OCI-LY7 (cell line): ENCODE data around the gene EPB41L4B. TPM values are rescaled to one million over a fixed set of nuclear protein-coding genes. Genes with fewer than 3 reads are reported as not detected.

Source experiments
- BruUV-seq: library from RNA; stranded (reverse); fragments of 400-500 nt; replicated peaks from 2 replicates; lab custom pipeline; 2021; lab: Mats Ljungman, UMichigan
- CTCF ChIA-PET: fragments of 300-600 bp; sonication (Branson Sonifier 250); formaldehyde crosslinking; loops from one replicate; lab custom pipeline; 2022; ENCODE audit warnings: antibody characterized with exemption; ENCODE audit not compliant: unreplicated experiment; lab: Charles Lee
- POLR2A ChIA-PET: fragments of 300-600 bp; sonication (Branson Sonifier 250); formaldehyde crosslinking; loops from one replicate; lab custom pipeline; 2022; ENCODE audit warnings: antibody characterized with exemption; lab: Charles Lee
- DNase-seq: peaks from one replicate; pipeline ENCODE4 v3.0.0-alpha.2; 2015; ENCODE audit warnings: low spot score
- H2AFZ ChIP-seq: fragments of 200-600 bp; sonication (generic), shearing (Covaris generic); 2 replicates; pipeline ENCODE4 v1.6.1; 2014; ENCODE audit warnings: mild to moderate bottlenecking, antibody characterized with exemption, low read length, moderate library complexity
- H3K27ac ChIP-seq: fragments of 200-600 bp; sonication (generic); 2 replicates; pipeline ENCODE4 v1.5.1; 2014; ENCODE audit warnings: mixed run types, low read depth, mild to moderate bottlenecking, moderate library complexity, low read length, inconsistent platforms; ENCODE audit not compliant: poor library complexity, severe bottlenecking
- H3K36me3 ChIP-seq: fragments of 200-600 bp; sonication (generic); 2 replicates; pipeline ENCODE4 v1.6.1; 2014; ENCODE audit warnings: mild to moderate bottlenecking, antibody characterized with exemption, low read length, moderate library complexity, mixed read lengths; ENCODE audit not compliant: insufficient read depth
- H3K4me1 ChIP-seq: fragments of 200-600 bp; sonication (generic); 2 replicates; pipeline ENCODE4 v1.5.1; 2014; ENCODE audit warnings: mild to moderate bottlenecking, low read length; ENCODE audit not compliant: insufficient read depth, poor library complexity, severe bottlenecking
- H3K4me2 ChIP-seq: fragments of 200-600 bp; sonication (generic); 2 replicates; pipeline ENCODE4 v1.6.1; 2014; ENCODE audit warnings: mild to moderate bottlenecking, low read length
- H3K4me3 ChIP-seq: fragments of 200-600 bp; sonication (generic); 2 replicates; pipeline ENCODE4 v1.5.1; 2014; ENCODE audit warnings: mild to moderate bottlenecking, low read depth, low read length; ENCODE audit not compliant: poor library complexity, severe bottlenecking
- H3K79me2 ChIP-seq: fragments of 200-600 bp; sonication (generic); 2 replicates; pipeline ENCODE4 v1.6.1; 2016; ENCODE audit warnings: low read depth, mild to moderate bottlenecking, low read length, moderate library complexity, mixed read lengths; ENCODE audit not compliant: insufficient read depth
- H3K9me2 ChIP-seq: fragments of 200-600 bp; sonication (generic); 2 replicates; pipeline ENCODE4 v1.6.1; 2016; ENCODE audit warnings: mild to moderate bottlenecking, low read length, mixed read lengths; ENCODE audit not compliant: insufficient read depth
- H3K9me3 ChIP-seq: fragments of 200-600 bp; sonication (generic); 2 replicates; pipeline ENCODE4 v1.6.1; 2014; ENCODE audit warnings: mild to moderate bottlenecking, mixed run types, low read length, mixed read lengths
- H4K20me1 ChIP-seq: fragments of 200-600 bp; sonication (generic); 2 replicates; pipeline ENCODE4 v1.6.1; 2014; ENCODE audit warnings: mild to moderate bottlenecking, antibody characterized with exemption, low read length, moderate library complexity, mixed read lengths; ENCODE audit not compliant: insufficient read depth
- EZH2phosphoT487 ChIP-seq: fragments of 200-600 bp; sonication (generic); IDR thresholded peaks from 2 replicates; pipeline ENCODE4 v1.6.1; 2018; ENCODE audit warnings: low read depth, borderline replicate concordance, mild to moderate bottlenecking, mixed run types, antibody characterized with exemption, low read length, moderate library complexity, mixed read lengths
- intact Hi-C: fragments of 100-400 bp; cut with micrococcal nuclease; formaldehyde crosslinking; loops from one replicate; pipeline ENCODE4 v1.10.0; 2022; ENCODE audit not compliant: unreplicated experiment
- total RNA-seq, 2 experiments: library from RNA; depleted of rRNA in 1 of 2; stranded (reverse); fragments of >200 nt in 1 of 2; shearing (Covaris generic) in 1 of 2; gene quantifications; 2 replicates each; pipeline ENCODE4 v1.2.3, GENCODE V29; 2014 to 2022
- TF ChIP-seq, protein P1 (sequence below): fragments of 200-600 bp; sonication (generic); conservative IDR thresholded peaks from 2 replicates; pipeline ENCODE4 v1.5.1; 2014; ENCODE audit warnings: mild to moderate bottlenecking, antibody characterized with exemption, low read length, moderate library complexity, mixed read lengths

The EPB41L4B gene
- total RNA-seq, 2 experiments from 2014 or later = 0.29 TPM; not detected in 1

DNA sequence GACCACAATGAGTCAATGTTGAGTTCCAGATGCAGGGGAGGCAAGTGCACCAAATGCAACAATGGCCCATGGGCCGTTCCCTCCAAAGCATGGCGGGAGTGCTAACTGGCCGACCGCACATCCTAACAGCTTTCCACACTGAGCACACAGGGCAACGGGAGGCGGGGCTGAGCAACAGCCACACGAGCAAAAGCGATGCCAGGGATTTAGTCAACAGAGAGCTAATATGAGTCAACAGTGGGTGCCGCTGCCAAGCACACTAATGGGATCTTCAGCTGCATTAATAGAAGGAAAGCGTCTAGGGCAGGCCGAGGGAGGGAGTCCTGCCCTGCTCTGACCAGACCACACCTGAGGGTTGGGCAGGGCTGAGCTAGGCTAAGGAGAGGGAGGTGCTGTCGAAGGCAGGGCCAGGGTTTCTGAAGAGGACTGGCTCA lies 4.6 kb downstream of the EPB41L4B start:
- Histone ChIP-seq H3K79me2 (no peaks in the 10 kb centered on the region), H4K20me1 (no peaks in the 10 kb centered on the region), H3K36me3 (no peaks in the 10 kb centered on the region), H3K9me3 (no peaks in the 10 kb centered on the region), H2AFZ (no peak overlapping the region), H3K4me3 (no peak overlapping the region), H3K9me2 (no peaks in the 10 kb centered on the region), H3K4me1 (peaks cover 3% of the 10 kb centered on the region), H3K4me2 (no peak overlapping the region), H3K27ac (no peak overlapping the region)
- no peak for DNase-seq
- no TSS peak for BruUV-seq
- POLR2A ChIA-PET = interaction anchor here (0.6 to 1.2 kb wide), 2 partner anchors 10 to 1466 kb away, joined by 3 read pairs; no protein-coding TSS in a partner anchor
- CTCF ChIA-PET = no interaction called here
- intact Hi-C loops = no loop called here
- TF ChIP-seq, protein P1, sequence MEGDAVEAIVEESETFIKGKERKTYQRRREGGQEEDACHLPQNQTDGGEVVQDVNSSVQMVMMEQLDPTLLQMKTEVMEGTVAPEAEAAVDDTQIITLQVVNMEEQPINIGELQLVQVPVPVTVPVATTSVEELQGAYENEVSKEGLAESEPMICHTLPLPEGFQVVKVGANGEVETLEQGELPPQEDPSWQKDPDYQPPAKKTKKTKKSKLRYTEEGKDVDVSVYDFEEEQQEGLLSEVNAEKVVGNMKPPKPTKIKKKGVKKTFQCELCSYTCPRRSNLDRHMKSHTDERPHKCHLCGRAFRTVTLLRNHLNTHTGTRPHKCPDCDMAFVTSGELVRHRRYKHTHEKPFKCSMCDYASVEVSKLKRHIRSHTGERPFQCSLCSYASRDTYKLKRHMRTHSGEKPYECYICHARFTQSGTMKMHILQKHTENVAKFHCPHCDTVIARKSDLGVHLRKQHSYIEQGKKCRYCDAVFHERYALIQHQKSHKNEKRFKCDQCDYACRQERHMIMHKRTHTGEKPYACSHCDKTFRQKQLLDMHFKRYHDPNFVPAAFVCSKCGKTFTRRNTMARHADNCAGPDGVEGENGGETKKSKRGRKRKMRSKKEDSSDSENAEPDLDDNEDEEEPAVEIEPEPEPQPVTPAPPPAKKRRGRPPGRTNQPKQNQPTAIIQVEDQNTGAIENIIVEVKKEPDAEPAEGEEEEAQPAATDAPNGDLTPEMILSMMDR = no peak
- TF ChIP-seq EZH2phosphoT487 = no peak

DNA sequence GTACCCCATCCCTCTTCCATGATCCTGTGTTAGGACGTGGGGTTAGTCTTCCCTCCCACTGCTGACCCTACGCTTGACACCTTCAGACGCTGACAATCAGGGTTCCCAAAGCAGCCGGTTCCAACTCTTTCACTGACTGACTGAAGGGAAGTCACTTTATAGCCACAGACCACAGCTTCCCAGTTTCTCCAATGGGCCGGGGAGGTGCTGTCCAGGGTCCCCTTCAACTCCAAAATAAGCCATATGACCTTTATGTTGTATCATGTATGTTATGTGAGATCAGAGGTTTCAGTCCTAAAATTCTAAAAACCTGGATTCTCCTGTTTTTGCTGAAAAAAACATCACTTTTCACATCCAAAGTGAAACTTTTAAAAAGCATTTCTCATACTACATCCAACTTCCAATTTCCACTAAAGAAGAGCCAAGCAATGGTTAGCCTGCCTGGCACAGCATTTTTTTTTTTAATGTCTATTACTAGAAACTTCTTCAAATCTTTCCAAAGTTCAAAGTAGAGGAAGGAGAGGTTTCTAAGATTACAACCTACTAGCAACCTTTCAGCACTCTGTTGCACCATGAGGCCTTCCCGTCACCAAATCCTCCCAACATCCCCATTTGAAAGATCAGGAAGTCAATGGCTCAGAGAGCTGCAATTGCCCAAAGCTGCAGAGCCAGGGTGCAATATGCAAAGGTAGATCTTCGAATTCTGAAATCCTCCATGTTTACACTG lies 5.2 kb downstream of the EPB41L4B start:
- intact Hi-C loops = no loop called here
- no peak for TF ChIP-seq EZH2phosphoT487
- TF ChIP-seq, protein P1 = no peak
- no peak overlapping the region for H3K4me3 ChIP-seq
- no peak for DNase-seq
- no peaks in the 10 kb centered on the region for H3K9me3 ChIP-seq
- no peaks in the 10 kb centered on the region for H3K36me3 ChIP-seq
- H3K4me1 ChIP-seq = no peaks in the 10 kb centered on the region
- H3K79me2 ChIP-seq = no peaks in the 10 kb centered on the region
- no peak overlapping the region for H2AFZ ChIP-seq
- CTCF ChIA-PET = no interaction called here
- no TSS peak for BruUV-seq
- POLR2A ChIA-PET = interaction anchor here (0.6 kb wide), 1 partner anchor 1466 kb away, joined by 3 read pairs; no protein-coding TSS in a partner anchor
- H3K4me2 ChIP-seq = no peak overlapping the region
- H4K20me1 ChIP-seq = no peaks in the 10 kb centered on the region
- no peaks in the 10 kb centered on the region for H3K9me2 ChIP-seq
- H3K27ac ChIP-seq = no peak overlapping the region

DNA sequence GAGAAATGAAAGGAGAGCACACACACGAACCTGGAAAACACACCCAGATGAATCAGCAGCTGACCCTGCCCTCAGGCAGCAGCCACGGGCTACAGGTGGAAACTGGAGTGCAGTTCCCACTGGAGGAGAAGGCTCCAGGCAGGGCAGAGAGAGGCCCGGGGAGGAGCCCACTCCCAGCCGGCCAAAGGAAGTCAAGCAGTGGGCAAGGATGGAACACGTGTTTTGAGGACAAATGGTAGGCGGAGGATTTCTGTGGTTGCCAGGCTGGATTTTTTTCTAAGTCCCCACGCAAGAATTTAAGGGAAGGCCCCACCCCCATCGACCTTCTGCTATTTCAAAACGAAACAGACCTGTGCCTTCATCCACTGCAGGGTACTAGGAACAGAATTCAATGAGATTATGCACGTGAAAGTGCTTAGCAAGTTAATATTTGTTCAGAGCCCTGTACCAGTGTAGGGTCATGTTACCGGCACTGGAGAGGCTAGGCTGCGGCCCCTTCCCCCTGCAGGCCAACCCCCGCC lies 6.8 kb downstream of the EPB41L4B start:
- intact Hi-C loops = no loop called here
- DNase-seq = no peak
- H4K20me1 ChIP-seq = no peaks in the 10 kb centered on the region
- no peaks in the 10 kb centered on the region for H3K9me3 ChIP-seq
- CTCF ChIA-PET = no interaction called here
- no peak overlapping the region for H3K27ac ChIP-seq
- POLR2A ChIA-PET = no interaction called here
- no peaks in the 10 kb centered on the region for H3K9me2 ChIP-seq
- no peaks in the 10 kb centered on the region for H3K79me2 ChIP-seq
- no peaks in the 10 kb centered on the region for H3K36me3 ChIP-seq
- H3K4me1 ChIP-seq = no peaks in the 10 kb centered on the region
- H3K4me3 ChIP-seq = no peak overlapping the region
- no TSS peak for BruUV-seq
- TF ChIP-seq, protein P1 = no peak
- no peak for TF ChIP-seq EZH2phosphoT487
- no peak overlapping the region for H3K4me2 ChIP-seq
- H2AFZ ChIP-seq = no peak overlapping the region
